NCI-H510A treated with DMSO at 0.1 percent for 48 hours (cell line): ENCODE measurements around the gene SLC22A3.
"Not testable (repeated sequence)": the region's sequence is repeated elsewhere in the genome, so short reads cannot be mapped to it uniquely, and the experiment has no call there.

ENCODE experiments used
- DNase-seq: peaks from one replicate; lab custom pipeline; 2025; lab: John Stamatoyannopoulos, UW

The SLC22A3 gene

DNA sequence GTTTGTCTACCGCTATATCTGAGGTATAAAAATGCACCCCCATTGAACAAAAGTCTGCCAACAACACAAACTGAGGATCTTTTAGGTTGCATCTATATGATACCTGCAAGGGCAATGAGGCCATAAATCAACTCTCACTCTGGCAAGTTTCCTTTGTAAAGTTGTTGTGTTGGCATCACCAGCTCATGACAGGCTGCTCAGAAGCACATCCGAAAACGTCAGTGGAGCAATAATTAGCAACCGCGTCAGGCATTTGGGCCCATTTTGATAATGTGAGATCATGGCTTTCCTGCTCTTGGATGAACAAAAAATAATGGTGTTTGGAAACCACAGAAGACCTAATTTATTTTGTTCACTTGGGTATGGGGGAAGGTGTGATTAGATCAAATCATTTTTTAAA, 12.0 kb upstream of the SLC22A3 start:
- DNase-seq: no peak

DNA sequence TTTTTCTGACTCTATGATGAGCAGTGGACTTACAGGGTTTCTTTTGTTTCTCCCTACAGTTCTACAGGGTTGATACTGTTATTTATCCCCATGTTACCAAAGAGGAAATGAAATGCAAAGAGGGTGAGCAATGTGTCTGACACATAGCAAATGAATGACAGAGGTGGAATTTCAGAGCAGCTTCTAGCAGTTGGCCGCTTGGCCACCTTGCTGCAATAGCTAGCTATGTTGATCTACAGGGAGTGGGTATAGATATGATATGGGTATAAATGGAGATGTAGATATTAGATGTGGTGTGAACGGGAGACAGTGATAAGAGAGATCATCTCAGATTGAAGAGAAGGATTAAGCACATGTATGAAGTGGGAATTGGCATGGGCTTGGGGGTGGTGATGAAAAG, 10.9 kb upstream of the SLC22A3 start:
- no peak for DNase-seq

DNA sequence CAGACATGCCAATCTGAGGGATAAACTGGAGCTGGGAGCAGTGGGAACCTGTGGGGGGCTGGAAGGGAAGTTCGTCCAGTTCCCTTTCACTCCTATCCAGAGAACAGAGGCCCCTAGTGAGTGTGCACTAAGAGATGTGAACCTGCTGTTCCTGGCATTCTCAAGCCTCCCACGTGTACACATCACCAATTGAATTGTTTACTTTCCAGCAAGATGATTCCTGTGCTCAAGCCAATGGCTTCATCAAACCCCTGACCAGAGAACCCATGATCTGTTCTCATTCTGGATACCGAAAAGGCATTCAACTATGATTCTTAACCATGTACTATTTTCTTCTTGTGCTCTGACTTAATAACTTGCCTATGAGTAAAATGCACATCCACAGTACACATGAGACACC, 10.2 kb upstream of the SLC22A3 start:
- no peak for DNase-seq

DNA sequence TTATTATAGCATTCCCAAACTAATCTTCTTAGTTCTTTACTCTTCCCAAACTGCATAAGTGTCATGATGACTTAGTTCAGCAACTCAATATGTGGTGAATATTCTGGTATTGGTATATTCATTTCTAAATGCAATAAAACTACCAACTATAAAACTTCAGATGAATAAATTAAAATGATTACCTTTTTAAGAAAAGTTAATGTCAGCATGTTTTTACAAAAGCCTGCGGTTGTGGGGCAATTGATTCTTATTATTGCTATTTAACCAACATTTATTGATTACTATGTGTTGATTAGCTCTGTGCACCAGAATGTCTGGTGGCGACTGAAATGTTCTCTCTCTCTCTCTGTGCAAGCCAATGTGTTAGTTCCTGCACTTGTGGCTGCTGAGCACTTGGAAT, 5.0 kb upstream of the SLC22A3 start:
- DNase-seq: no peak

DNA sequence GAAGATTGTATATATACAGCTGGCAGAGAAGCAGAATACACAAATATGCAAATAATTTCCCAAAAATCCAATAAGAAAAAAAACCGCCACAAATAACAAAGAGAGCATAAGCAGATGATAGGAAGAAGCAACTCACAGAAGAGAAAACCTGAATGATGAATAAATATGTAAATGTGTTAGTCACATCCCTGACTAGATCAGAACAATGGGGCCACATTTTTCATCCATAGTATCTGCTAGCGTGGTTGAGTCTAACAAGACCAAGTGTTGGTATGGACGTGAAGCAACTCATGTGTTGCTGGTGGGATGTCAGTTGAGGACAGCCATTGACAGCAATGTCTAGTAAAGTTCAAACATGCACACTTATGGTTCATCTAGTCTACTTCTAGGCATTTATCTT, 3.9 kb upstream of the SLC22A3 start:
- DNase-seq: no peak

DNA sequence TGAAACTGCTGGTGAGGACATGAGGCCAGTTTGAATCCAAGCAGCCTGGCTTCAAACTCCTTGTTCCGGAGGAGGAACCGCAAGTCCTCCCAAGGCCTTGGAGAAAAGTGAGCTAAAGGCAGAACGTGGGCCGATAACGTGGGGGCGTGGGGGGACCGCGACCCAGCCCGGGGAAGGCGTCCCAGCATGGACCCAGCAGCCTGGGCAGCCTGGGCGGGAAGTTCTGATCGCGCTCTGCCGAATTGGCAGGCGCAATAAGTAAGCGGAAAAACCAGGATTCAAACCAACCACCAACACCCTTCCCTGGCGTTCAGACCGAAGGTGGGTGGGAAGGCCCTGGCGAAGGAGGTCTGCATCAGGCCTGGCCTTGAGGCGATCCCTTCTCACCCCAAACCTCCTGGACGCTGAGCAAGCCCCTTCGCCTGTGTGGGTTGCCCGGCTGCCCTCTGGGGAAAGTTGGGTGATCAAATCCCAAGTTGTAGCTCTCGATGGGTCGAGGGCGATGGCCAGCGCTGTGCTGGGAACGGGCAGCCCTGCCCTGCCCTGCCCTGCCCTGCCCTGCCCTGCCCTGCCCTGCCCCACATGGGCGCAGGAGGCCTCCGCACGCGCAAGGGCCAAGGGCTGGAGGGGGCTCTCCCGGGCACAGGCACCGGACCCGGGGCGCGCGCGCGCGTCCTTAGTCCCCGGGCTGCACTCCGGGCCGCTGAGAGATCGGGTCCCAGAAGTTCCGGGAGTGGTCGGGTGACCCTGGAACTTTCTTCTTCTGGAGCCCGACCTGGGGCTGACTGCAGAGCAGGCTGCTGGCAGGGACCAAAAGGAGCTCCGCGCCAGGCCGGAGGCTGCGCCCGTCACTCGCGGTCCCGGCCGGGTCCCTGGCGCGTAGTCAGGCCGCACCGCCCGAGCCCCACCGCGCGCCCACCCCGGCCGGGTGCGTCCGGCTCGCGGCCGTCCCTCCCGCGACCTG, 637 bp upstream of the SLC22A3 start:
- no peak for DNase-seq

DNA sequence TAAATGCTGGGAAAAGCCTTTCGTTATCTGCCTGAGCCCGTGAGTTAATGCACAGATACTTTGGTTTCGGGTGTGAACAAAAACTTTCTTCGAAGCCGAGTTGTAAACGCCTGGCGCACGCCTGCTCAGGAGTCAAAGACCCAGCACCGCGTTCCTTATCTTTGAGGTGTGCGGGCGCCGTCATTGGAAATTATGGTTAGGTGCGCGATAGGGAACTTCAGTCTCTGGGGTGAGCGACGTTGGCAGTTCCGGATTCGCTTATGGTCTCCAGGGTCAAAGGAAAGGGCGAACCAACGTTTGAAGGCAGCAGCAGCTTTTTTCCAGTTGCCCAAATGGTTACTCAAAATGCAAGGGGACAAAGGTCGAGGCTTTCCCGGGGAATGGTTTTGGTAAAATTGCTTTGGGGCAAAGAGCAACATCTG, 853 bp downstream of the SLC22A3 start:
- DNase-seq: no peak

DNA sequence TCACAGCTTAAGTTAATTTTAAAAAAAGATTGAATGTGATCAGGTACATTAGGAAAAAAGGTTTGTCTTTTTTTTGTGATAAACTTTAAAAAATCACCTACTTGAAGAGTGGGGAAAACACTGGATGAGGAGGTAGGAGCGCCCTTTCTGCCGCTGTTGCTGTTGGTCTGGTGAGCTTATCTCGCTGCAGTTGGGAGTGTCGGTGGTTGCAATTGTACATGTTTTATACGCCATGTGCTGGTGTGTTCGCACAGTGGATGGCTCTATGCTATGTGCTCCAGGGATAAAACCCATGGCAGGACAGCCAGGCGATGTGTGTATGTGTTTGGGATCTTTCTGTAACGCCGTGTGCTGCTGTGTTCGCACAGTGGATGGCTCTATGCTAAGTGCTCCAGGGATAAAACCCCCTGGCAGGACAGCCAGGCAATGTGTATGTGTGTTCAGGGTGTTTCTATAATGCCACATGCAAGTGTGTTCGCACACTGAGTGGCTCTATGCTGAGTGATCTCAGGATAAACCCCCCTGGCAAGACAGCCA, 1.7 kb downstream of the SLC22A3 start:
- no peak for DNase-seq

DNA sequence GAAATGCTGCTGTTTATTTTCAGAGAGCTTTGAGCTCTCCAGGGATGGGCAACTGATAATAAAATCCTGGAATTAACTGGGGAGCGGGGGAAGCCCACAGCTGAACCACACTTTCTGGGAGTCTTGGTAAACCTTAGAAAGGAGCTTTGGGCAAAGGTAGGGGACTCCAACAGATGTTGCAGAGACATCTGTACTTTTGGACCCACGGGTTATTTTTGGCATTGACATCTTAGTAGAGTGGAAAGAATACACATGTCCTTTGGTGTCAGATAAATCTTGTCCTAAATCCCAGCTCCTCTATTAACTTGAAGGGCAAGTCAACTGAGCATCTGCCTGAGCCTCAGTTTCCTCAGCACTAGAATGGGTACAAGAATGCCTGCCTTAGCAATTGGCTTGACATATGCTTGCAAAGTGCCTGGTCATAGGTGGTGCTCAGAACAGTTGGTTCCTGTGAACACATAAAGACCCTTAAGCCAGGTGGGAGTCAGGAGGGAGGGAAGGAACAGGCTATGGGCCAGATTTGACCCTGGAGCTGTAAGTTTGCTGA, 5.8 kb downstream of the SLC22A3 start:
- no peak for DNase-seq

DNA sequence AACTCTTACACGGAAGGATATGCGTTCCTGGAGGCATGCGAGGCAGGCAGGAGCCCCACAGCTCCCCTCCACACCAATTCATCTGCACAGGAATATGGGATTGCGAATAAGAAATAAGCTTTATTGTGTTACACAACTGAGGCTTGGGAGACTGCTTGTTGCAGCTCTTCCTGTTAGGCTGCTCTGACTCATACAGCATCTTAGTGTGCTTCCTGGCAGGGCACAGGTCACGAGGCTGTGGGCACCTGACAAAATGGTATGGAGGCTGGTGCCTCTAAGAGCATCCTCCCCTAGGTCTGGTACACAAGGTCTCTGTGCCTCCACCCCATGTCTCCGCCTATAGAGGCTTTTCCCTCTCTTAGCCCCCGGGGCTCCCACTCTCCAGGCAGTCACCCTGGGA, 6.8 kb downstream of the SLC22A3 start:
- no peak for DNase-seq

DNA sequence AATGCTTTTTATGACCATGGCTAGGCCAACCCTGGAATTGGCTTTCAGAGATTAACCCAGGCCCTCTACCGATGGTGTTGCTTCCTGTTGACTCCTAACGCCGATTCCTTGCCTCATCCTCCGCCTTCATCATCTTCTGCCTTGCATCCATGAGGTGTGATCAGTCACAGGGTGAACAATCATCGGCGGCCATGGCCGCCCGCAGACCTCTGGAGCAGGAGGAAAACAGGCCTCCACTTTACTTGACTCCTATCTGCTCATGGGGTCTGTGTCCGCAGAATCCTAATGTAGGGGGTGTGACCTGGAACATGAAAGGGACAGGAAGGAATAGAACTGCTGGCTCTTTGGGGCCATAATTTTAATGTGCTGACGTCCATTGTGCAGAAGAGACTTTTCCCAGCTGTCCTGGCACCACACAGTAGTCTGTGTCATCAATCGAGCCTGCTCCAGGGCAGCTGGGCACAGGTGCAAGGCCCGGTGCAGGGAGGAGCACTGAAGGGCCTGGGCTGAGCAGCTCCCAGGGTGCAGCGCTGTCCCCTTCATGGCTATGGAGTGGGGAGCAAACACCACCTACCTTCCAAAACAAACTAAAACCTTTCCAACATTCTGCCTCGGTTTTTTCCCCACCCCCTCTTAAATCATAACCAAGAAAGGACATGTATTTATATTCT, 8.0 kb downstream of the SLC22A3 start:
- DNase-seq: no peak

DNA sequence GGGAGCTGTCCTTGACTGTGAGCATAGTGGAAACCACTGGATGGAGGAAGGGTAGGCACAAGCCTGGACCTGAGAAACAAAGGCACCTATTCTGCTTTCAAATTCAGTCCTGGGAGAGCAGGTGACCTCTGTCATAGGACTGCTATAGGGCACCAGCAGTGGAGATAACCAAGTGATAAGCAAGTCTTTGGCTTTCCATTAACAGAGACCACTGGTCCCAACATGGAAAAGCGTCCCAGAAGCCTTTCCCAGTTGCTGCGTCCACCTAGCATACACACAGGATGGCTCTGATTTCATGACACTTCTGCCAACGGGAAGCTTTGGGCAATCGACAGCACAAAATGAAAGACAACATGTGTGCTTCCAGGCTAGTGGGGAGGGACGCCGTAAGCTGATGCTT, 8.9 kb downstream of the SLC22A3 start:
- DNase-seq: no peak

DNA sequence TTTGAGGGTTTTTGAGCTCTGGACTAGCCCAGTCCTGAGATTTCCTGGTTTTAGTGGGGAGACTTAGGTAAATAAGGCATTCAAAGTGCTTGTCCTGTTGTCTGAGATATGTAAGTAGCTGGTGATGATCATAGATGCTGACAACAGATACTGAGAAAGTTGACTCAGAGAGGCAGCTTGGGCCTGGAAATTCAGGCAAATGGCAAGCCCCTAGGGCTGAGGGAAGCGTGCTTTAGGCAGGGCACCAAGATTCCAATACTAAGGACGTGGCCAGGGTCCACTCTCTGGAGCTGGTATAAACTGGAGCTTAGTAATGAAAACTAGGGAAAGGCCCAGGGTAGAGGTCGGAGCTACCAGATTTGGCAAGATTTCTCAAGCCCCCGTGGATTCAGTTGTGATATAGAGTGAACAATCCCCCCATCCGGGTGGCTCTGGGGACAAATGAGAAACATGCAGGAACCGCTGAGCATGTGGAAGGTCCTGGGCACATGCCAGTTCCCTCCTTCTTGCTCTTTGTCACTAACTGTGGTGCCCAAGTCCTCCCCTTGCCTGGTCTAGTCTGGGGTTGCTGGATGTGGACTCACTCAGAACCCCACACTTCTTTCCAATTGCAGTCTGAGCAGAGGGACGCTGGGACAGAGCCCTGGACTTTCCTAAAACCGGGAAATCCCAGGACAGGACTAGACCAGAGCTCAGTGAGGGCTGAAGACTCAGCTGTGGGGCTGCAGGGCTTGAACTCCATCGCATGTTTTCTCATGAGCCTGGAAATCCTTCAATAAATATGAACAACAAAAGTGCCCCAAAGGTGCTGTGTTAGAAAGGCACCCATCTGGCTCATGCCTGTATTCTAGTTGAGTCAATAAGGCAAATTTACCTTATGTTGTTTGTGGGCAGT, 10.3 kb downstream of the SLC22A3 start:
- no peak for DNase-seq

DNA sequence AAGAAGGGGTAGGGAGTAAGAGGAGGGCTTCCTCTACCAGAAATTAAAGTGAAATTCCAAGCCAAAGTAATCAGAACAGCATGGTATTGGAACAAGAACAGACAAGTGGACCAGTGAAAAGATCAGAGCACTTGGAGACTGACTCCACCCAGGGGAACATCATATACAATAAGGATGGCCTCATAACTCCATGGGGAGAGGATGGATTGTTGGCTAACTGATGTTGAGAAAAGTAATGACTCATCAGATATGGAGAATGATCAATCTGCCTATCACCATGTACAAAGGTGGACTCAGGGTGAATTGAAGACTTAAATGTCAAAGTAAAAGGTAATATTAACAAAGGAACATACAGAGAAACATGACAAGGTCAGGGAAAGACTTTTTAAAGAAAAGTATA, 12.8 kb downstream of the SLC22A3 start:
- no peak for DNase-seq

DNA sequence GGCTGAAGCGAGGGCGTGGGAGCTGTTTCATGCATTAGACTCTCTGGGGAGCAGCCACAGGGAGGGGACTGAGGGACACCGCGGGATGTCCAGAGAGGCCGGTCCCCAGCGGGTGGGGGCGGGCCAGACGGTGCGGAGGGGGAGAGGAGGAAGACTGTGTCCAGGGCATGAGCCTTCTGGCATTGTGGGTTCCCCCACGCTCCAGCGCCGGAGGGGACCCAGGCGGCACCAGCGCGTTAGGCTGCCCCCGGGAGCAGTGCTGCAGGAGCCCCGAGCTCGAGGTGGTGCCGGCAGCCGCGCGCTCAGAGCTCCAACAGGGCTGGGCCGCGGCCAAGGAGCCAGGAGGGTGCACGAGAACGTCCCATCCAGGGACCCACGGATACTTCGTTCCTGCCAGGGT, 14.4 kb downstream of the SLC22A3 start:
- no peak for DNase-seq

DNA sequence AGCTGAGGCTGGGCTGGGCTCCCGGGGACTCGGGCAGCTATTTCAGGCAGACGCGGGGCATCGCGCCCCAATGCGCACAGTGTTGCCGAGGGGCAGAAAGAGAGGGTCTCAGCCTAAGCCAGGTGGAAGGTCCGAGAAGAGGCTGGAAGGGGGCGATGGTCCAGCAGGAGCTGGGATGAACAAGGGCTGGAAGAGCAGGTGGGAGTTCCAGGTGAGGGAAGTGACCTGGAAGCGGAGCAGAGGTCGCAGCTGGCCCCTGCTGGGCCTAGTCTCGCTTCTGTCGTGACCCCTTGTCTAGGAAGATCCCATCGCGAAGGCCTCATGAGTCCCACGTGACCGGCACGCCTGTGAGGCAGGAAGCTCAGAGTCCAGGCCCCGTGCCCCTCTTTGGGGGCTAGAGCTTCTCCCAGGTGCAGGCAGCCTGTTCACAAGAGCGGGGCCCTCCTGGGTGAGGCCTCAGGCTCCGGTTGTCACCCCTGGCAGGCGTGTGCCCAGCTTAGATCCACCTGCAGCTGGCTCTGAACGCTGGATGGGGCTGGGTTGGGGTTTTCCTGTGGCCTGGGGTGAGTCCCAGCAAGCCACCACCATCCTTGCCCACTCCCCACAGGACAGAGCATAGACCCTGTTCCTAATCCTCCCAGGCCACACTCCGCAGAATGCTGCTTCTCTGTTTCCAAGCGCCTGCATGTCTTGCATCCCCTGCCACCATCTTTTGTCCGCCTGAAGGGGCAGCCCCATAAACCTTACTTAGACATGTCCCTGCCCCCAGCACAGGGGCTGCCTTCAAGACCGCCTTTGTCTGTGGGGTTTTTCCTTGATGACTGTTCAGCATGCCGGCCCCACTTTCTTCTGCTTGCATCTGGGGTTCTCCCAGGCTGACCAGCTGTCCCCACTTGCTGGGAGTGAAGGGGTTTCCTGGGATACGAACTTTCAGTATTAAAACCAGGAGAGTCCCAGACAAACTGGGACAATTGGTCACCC, 15.1 kb downstream of the SLC22A3 start:
- DNase-seq: no peak

DNA sequence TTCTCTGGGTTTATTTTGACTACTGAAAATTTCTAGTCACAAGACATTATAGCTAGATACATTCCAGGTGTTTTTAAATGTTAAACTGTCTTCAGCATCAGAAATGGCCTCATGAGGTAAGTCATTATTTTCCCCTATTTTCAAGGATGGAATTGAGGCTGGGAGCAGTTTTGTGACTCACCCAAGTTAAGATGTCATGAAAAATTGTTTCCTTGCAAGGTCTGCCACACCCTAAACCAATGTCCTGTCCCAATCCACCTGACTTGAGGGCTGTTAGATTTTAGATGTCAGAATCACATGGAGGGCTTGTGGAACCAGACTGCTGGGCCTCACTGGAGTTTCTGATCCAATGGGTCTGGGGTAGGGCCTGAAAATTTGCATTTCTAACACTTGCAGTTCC, 16.9 kb downstream of the SLC22A3 start:
- no peak for DNase-seq

DNA sequence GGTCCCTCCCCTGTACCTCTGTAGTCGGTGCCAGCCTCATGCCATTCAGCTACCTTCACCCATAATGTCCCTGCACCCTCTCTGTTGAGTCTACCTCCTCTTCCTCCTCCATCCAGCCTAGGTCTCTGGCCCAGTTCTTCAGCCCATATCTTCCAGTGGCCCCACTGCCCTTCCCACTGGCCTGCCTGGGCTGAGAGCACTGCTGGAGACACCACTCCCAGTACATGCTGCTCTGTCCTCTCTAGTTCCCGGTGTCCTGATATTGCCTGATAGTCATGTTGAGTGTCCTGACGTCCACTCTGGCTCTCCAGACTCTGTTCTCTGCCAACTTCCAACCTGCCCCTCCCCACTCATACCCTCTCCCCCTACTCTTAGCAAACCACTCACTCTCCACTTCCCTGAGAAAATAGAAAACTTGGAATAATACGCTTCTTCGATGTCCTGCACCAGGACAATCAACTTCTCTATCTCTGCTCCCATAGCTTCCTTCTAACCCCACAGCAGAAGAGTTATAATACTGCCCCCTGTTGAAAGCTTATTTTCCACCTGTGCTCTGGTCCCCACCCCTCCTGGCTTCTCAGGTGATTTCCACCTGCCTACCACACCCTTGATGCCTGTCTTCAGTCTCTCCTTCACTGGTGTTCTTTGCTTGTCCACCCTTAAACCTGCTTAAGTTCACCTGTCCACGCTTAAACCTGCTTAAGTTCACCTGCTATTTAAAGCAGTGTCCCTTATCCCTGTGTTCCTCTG, 19.8 kb downstream of the SLC22A3 start:
- DNase-seq: no peak

DNA sequence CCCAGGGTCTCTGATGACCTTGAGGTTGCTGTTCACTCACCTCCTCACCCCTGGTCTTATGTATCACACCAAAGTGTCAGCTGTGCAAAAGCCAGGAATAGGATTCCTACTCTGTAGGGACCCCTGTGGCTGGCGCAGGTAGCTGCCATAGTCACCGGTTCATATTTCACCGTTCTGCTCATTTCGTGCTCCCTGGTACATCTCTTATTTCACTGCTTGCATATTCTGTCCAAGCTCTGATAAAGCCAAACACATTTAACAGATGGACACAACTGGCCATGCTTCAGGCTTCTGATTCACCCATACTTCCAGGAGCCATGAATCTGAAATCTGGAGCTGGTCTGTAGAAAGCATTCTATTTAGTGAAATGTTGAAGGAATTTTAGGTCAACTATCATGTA, 20.5 kb downstream of the SLC22A3 start:
- DNase-seq: no peak

DNA sequence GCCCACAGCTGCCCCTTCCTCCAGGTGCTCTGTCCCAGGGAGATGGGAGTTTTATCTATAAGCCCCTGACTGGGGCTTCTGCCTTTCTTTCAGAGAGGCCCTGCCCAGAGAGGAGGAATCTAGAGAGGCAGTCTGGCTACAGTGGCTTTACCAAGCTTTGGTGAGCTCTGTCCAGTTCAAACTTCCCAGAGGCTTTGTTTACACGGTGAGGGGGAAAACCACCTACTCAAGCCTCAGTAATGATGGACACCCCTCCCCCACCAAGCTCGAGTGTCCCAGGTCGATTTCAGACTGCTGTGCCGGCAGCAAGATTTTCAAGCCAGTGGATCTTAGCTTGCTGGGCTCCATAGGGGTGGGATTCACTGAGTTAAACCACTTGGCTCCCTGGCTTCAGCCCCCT, 25.4 kb downstream of the SLC22A3 start:
- DNase-seq: not testable (repeated sequence)
